Lung (tissue), 12 donors: ENCODE data around the gene BOLL. TPM values are rescaled to one million over a fixed set of nuclear protein-coding genes. Genes with fewer than 3 reads are reported as not detected.
"Not testable (repeated sequence)": the region's sequence is repeated elsewhere in the genome, so short reads cannot be mapped to it uniquely, and the experiment has no call there.

Source experiments
- ATAC-seq: fragments of 200-7000 bp; cut with Tn5 transposase; one replicate; pipeline ENCODE4 v1.9.1; 2020; ENCODE audit warnings: moderate number of reproducible peaks; ENCODE audit not compliant: insufficient read depth, low FRiP score
- DNase-seq, 3 donors: peaks; one replicate each; pipeline ENCODE4 v3.0.0-alpha.2; 2013 to 2017
- H3K27ac ChIP-seq, 2 donors: one replicate each; pipeline ENCODE4 v1.5.1; 2013; ENCODE audit warnings: mild to moderate bottlenecking in 2 of 2, moderate library complexity in 2 of 2, control low read depth in 1 of 2, inconsistent platforms in 1 of 2, low read depth in 1 of 2, low read length in 1 of 2
- H3K27me3 ChIP-seq, 3 donors: one replicate each; pipeline ENCODE4 v1.5.1; 2013; ENCODE audit warnings: low read length in 2 of 3; ENCODE audit not compliant: control insufficient read depth in 3 of 3, insufficient read depth in 3 of 3
- H3K36me3 ChIP-seq, 4 donors: one replicate each; pipeline ENCODE4 v1.5.1; 2013; ENCODE audit warnings: low read length in 4 of 4, mild to moderate bottlenecking in 1 of 4, moderate library complexity in 1 of 4; ENCODE audit not compliant: control insufficient read depth in 4 of 4, insufficient read depth in 4 of 4
- H3K4me1 ChIP-seq, 5 donors: one replicate each; pipeline ENCODE4 v1.5.1; 2013; ENCODE audit warnings: low read length in 5 of 5, mild to moderate bottlenecking in 2 of 5, moderate library complexity in 1 of 5; ENCODE audit not compliant: control insufficient read depth in 5 of 5, insufficient read depth in 5 of 5
- H3K4me3 ChIP-seq: one replicate; pipeline ENCODE4 v1.5.1; 2013; ENCODE audit warnings: mild to moderate bottlenecking, control low read depth, moderate library complexity
- H3K9ac ChIP-seq, 2 donors: one replicate each; pipeline ENCODE4 v1.5.1; 2013; ENCODE audit warnings: low read length in 2 of 2, control low read depth in 1 of 2; ENCODE audit not compliant: insufficient read depth in 1 of 2
- H3K9me3 ChIP-seq, 4 donors: one replicate each; pipeline ENCODE4 v1.5.1; 2013; ENCODE audit warnings: low read length in 3 of 4, mild to moderate bottlenecking in 1 of 4, moderate library complexity in 1 of 4; ENCODE audit not compliant: control insufficient read depth in 4 of 4, insufficient read depth in 3 of 4
- CTCF ChIP-seq: IDR thresholded peaks from 2 replicates; pipeline ENCODE4 v1.5.1; 2012; ENCODE audit warnings: mild to moderate bottlenecking; ENCODE audit errors: control extremely low read depth, extremely low read depth
- WGBS, 2 donors: extraction: QIAGEN DNeasy Blood & Tissue Kit; methylation state at CpG; one replicate each; pipeline ENCODE4 v1.1.7; 2013; 5-methylcytosine and 5-hydroxymethylcytosine counted together
- polyA plus RNA-seq, 2 donors: library from polyadenylated mRNA; stranded (reverse); fragments of 200-250 nt; gene quantifications; one replicate each; pipeline ENCODE4 v1.2.1, GENCODE V29; 2013
- total RNA-seq, 2 donors: library from RNA; depleted of rRNA in 1 of 2; stranded (reverse); fragments of >200 nt in 1 of 2; gene quantifications; one replicate each; pipeline ENCODE4 v1.2.1, GENCODE V29; 2014 to 2021
- donor health status: control.
- donor health status: control.
- donor health status: Bipolar disorder and iron deficiency.
- donor health status: healthy.
- donor health status: DM: yes; HTN: yes; CAD: no.

Gene BOLL
- total and polyA plus RNA-seq, 4 donors: not detected

DNA sequence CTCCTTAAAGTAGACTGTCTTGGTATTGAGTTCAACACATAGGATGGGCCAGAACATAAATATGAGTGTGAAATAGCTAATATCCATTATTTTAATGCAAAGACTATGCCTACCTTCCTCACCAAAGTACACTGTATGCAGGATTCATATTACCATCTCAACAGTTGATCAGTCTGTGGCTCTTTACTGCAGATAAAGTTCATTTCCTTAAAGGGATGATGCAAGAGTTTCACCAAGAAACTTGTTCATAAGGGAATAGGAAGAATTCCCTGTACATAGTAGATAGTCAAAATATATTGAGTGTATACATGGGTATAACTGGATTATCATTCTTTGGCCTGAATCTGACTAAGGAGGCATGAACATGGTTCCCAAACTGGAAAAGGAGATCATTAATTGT is 44.9 kb downstream of the BOLL start:
- DNase-seq (no peak), ATAC-seq (no peak)
- Histone ChIP-seq H3K4me1 (no peaks in the 10 kb centered on the region), H3K9ac (no peak overlapping the region), H3K27me3 (no peaks in the 10 kb centered on the region), H3K27ac (no peak overlapping the region), H3K4me3 (no peak overlapping the region), H3K9me3 (no peaks in the 10 kb centered on the region), H3K36me3 (no peaks in the 10 kb centered on the region)
- TF ChIP-seq CTCF: no peak

GRCh38 chr2:197728555-197729544 is 56.3 kb downstream of the BOLL start:
- H3K36me3 ChIP-seq, H3K4me1 ChIP-seq, H3K27ac ChIP-seq, ATAC-seq, H3K4me3 ChIP-seq, H3K27me3 ChIP-seq, DNase-seq, H3K9me3 ChIP-seq, H3K9ac ChIP-seq: not testable (repeated sequence)
- WGBS, 2 donors: 88 to 96% methylated on average over 29 to 31 of the region's 32 CpGs

DNA sequence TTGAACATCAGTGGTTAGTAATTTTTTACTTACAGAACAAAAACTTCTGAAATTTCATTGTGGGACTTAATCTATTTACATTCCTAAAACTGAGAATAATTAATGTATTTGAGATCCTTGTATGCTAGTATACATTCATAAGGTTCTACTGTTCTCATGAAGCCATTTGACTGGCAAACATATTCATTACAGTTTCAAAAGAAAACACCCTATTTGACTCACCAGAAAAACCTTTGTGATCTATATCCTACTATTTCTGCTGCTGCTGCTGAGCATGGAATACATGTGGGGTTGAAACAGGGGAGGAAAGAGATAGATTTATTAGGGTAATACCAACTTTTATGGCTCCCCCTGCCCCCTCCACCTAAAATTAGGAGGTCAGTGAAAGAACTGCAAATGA is 58.1 kb downstream of the BOLL start:
- ATAC-seq: no peak
- no peak for DNase-seq
- no peak for TF ChIP-seq CTCF
- Histone ChIP-seq H3K36me3 (no peaks in the 10 kb centered on the region), H3K9ac (no peak overlapping the region), H3K27me3 (no peaks in the 10 kb centered on the region), H3K4me3 (no peak overlapping the region), H3K27ac (no peak overlapping the region), H3K9me3 (no peaks in the 10 kb centered on the region), H3K4me1 (no peaks in the 10 kb centered on the region)

- H3K36me3 ChIP-seq: no peaks in the 10 kb centered on the region
- 92 to 97% methylated on average over 2 of the region's 2 CpGs for WGBS, 2 donors
Measured at GRCh38 chr2:197717863-197718262, 67.3 kb downstream of the BOLL start.

More at GRCh38 chr2:197717863-197718262, 67.3 kb downstream of the BOLL start:
- ATAC-seq: no peak
- Histone ChIP-seq H3K9me3 (no peaks in the 10 kb centered on the region), H3K27me3 (no peaks in the 10 kb centered on the region), H3K9ac (no peak overlapping the region), H3K4me1 (no peaks in the 10 kb centered on the region), H3K4me3 (no peak overlapping the region), H3K27ac (no peak overlapping the region)
- TF ChIP-seq CTCF: no peak
- DNase-seq: no peak
